ENCODE results near the gene FAM131A. TPM values are rescaled to one million over a fixed set of nuclear protein-coding genes. Genes with fewer than 3 reads are reported as not detected.

Gene FAM131A
- polyA plus RNA-seq, 1 donor (not counting 4 experiments of a cell fraction or from before 2014, with no cell fraction given), result 10.8 TPM

DNA sequence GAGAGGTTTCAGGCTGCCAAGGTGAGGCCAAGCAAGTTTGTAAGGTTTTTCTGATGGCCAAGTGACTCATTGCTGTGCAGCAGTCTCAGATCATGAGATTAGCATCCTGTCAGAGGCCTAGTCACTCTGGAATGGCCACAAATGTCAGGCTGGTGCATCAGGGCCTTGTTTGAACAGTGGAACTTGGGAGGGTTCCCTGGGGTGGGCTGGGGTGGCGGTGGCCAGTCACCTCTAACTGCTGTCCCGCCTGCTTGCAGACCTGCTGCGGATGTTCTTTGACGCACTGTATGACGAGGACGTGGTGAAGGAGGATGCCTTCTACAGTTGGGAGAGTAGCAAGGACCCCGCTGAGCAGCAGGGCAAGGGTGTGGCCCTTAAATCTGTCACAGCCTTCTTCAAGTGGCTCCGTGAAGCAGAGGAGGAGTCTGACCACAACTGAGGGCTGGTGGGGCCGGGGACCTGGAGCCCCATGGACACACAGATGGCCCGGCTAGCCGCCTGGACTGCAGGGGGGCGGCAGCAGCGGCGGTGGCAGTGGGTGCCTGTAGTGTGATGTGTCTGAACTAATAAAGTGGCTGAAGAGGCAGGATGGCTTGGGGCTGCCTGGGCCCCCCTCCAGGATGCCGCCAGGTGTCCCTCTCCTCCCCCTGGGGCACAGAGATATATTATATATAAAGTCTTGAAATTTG, 2.8 kb upstream of the FAM131A start:
- Histone ChIP-seq H3K27me3 (ENCODE audit: control insufficient read depth, extremely low read depth, insufficient read depth, low read length) (no peaks in the 10 kb centered on the region), H3K9me3 (ENCODE audit: control insufficient read depth, low read depth, low read length) (no peaks in the 10 kb centered on the region), H3K36me3 (ENCODE audit: control insufficient read depth in 2 of 2, extremely low read depth in 1 of 2, insufficient read depth in 2 of 2, low read length in 2 of 2) (peaks cover 36 to 40% of the 10 kb centered on the region in 2 experiments), H3K9me1 (ENCODE audit: control insufficient read depth, extremely low read depth, insufficient read depth, low read length) (peaks cover 3% of the 10 kb centered on the region), H3K4me2 (ENCODE audit: control insufficient read depth, extremely low read depth, insufficient read depth, low read depth, low read length) (peak overlapping the region; percentile 15), H3K4me1 (ENCODE audit: control insufficient read depth, extremely low read depth, insufficient read depth, low read length) (peaks cover 83% of the 10 kb centered on the region), H3K9ac (ENCODE audit: control insufficient read depth, extremely low read depth, insufficient read depth, low read length) (peak overlapping the region; percentile 88), H3K4me3 (ENCODE audit: control insufficient read depth in 2 of 3, extremely low read depth in 1 of 3, insufficient read depth in 2 of 3, low read depth in 1 of 3, low read length in 3 of 3) (no peak overlapping the region), H4K20me1 (ENCODE audit: control insufficient read depth, extremely low read depth, insufficient read depth, low read length) (peaks cover 14% of the 10 kb centered on the region), H3K79me2 (ENCODE audit: control insufficient read depth, insufficient read depth, low read length) (peaks cover 23% of the 10 kb centered on the region), H3K27ac (ENCODE audit: control insufficient read depth, insufficient read depth, low read length) (peak overlapping the region; percentile 85), H2AFZ (ENCODE audit: control insufficient read depth, low read length) (no peak overlapping the region)
- TF ChIP-seq EZH2 (IDR thresholded peaks at IDR 0.05; ENCODE audit: low read length), result no peak
- TF ChIP-seq, protein P1, sequence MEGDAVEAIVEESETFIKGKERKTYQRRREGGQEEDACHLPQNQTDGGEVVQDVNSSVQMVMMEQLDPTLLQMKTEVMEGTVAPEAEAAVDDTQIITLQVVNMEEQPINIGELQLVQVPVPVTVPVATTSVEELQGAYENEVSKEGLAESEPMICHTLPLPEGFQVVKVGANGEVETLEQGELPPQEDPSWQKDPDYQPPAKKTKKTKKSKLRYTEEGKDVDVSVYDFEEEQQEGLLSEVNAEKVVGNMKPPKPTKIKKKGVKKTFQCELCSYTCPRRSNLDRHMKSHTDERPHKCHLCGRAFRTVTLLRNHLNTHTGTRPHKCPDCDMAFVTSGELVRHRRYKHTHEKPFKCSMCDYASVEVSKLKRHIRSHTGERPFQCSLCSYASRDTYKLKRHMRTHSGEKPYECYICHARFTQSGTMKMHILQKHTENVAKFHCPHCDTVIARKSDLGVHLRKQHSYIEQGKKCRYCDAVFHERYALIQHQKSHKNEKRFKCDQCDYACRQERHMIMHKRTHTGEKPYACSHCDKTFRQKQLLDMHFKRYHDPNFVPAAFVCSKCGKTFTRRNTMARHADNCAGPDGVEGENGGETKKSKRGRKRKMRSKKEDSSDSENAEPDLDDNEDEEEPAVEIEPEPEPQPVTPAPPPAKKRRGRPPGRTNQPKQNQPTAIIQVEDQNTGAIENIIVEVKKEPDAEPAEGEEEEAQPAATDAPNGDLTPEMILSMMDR (optimal IDR thresholded peaks at IDR 0.05 in 1 of 3, IDR thresholded peaks at IDR 0.05 in 1 of 3, conservative IDR thresholded peaks at IDR 0.05 in 1 of 3; ENCODE audit: extremely low read depth in 1 of 3, insufficient read depth in 2 of 3, low read length in 3 of 3), result no peak
- DNase-seq (ENCODE audit: low read depth, low spot score) (no peak), FAIRE-seq (peak; percentile 79)
- dilution Hi-C loops (cut with MboI; ENCODE audit: extremely low pct_ligation_motif_present, low sequenced_read_pairs), result no loop called here

DNA sequence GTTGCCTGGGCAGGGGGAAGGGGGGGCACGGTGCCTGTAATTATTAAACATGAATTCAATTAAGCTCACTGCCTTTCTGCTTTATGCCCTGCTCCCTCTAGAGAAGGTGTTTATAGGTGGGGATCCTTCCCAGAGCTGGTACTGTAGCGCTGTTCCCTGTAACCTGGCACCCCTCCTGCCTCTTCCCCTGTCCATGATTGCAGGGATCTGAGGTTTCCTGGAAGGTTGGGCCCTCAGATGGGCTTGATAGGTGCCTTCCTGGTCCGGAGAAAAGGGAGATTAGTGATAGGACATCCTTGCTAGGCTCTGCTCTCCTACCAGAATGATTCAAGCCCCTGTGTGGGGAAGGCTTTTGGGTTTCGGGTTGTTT, 2.1 kb upstream of the FAM131A start:
- Histone ChIP-seq H3K4me3 (ENCODE audit: control insufficient read depth in 2 of 3, extremely low read depth in 1 of 3, insufficient read depth in 2 of 3, low read depth in 1 of 3, low read length in 3 of 3) (peak overlapping the region in 1 of 3 experiments; percentile 78), H4K20me1 (ENCODE audit: control insufficient read depth, extremely low read depth, insufficient read depth, low read length) (peaks cover 14% of the 10 kb centered on the region), H3K9me1 (ENCODE audit: control insufficient read depth, extremely low read depth, insufficient read depth, low read length) (peaks cover 3% of the 10 kb centered on the region), H3K27ac (ENCODE audit: control insufficient read depth, insufficient read depth, low read length) (peak overlapping the region; percentile 85), H3K4me1 (ENCODE audit: control insufficient read depth, extremely low read depth, insufficient read depth, low read length) (peaks cover 85% of the 10 kb centered on the region), H3K27me3 (ENCODE audit: control insufficient read depth, extremely low read depth, insufficient read depth, low read length) (no peaks in the 10 kb centered on the region), H3K9ac (ENCODE audit: control insufficient read depth, extremely low read depth, insufficient read depth, low read length) (peak overlapping the region; percentile 88), H3K4me2 (ENCODE audit: control insufficient read depth, extremely low read depth, insufficient read depth, low read depth, low read length) (peak overlapping the region; percentile 45), H2AFZ (ENCODE audit: control insufficient read depth, low read length) (no peak overlapping the region), H3K9me3 (ENCODE audit: control insufficient read depth, low read depth, low read length) (no peaks in the 10 kb centered on the region), H3K79me2 (ENCODE audit: control insufficient read depth, insufficient read depth, low read length) (peaks cover 25% of the 10 kb centered on the region), H3K36me3 (ENCODE audit: control insufficient read depth in 2 of 2, extremely low read depth in 1 of 2, insufficient read depth in 2 of 2, low read length in 2 of 2) (peaks cover 34 to 37% of the 10 kb centered on the region in 2 experiments)
- no peak for DNase-seq (ENCODE audit: low read depth, low spot score)
- TF ChIP-seq EZH2 (IDR thresholded peaks at IDR 0.05; ENCODE audit: low read length), result no peak
- TF ChIP-seq, protein P1 (optimal IDR thresholded peaks at IDR 0.05 in 1 of 3, IDR thresholded peaks at IDR 0.05 in 1 of 3, conservative IDR thresholded peaks at IDR 0.05 in 1 of 3; ENCODE audit: extremely low read depth in 1 of 3, insufficient read depth in 2 of 3, low read length in 3 of 3), result no peak
- dilution Hi-C loops (cut with MboI; ENCODE audit: extremely low pct_ligation_motif_present, low sequenced_read_pairs), result no loop called here
- no peak for FAIRE-seq
